GM18498 (cell line): Measurements from ENCODE around the gene MVK.

Experiments used
- ATAC-seq: cut with Tn5 transposase; IDR thresholded peaks from one replicate; pipeline ENCODE4 v1.9.1; 2021; ENCODE audit warnings: mild to moderate bottlenecking, moderate library complexity; ENCODE audit not compliant: unreplicated experiment

Gene MVK

GRCh38 chr12:109563291-109564284, 10.0 kb upstream of the MVK start:
- no peak for ATAC-seq

DNA sequence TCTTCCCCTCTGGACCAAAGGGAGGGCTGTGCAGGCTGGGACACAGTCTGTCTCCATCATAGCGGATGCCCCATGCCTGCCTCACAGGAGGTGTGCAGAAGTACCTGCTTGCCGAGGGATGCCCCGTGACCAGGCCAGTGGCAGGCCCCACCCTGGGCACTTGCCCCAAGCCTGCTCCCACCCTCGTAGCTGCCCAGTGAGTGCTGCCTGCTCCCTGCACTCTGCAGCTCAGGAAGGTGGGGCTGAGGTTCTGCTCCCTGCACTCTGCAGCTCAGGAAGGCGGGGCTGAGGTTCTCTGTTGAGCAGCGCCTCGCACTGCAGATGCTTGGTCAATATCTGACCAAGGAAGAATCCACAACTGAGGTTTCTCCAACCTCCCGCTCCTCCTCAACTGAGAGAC, 7.2 kb upstream of the MVK start:
- ATAC-seq: no peak

DNA sequence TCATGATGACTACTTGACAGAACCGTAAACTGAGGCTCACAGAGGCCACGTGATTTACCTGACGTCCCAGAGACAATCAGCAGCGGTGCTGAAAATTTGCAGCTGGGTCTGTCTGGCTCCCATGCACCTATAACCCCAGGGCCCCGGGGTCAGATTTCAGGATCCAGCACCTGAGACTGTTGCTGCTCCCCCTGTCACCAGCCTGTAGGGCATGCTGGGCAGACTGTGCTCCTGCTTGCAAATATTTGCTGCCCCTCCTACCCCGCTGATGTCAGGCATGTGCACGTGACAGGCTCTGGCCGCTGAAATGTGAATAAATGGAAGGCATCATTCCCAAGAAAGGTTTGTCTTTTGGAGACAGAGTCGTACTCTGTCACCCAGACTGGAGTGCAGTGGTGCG, 6.3 kb upstream of the MVK start:
- ATAC-seq: no peak

DNA sequence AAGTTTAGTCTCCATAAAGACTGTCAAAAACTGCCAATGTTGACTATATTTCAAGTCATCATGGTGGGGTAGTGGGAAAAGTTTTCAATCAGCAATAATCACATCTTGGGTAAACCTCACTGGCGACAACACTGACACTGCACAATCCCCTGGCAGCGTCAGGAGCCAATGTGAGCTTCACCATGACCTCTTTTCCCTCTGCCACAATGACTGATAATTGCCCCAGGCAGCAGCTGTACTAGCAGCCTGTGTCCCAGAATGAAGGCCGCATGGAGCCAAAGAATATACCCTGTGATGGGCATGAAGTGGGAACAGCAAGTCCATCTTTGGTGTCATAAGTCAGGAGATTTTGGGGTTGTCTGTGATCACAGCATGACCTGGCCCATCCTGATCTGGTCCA, 5.6 kb upstream of the MVK start:
- no peak for ATAC-seq

DNA sequence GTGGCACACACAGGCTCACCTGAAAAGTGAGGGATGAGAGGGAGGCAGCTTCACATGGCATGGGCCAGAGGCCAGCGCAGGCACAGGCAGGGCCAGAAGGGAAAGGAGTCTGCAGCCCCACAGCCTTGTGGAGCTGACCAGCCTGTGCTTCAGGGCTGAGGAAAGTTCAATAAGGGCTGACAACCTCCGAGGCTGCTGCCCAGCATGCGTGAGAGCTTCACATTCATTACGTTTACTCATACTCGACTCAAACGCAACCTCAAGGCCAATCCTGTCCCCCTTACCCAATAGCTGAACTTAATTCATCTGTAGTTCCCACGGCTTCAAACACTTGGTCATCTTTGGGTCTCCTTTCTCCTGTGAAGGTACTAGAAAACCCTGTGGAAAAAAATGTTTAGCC, 5.1 kb upstream of the MVK start:
- no peak for ATAC-seq

DNA sequence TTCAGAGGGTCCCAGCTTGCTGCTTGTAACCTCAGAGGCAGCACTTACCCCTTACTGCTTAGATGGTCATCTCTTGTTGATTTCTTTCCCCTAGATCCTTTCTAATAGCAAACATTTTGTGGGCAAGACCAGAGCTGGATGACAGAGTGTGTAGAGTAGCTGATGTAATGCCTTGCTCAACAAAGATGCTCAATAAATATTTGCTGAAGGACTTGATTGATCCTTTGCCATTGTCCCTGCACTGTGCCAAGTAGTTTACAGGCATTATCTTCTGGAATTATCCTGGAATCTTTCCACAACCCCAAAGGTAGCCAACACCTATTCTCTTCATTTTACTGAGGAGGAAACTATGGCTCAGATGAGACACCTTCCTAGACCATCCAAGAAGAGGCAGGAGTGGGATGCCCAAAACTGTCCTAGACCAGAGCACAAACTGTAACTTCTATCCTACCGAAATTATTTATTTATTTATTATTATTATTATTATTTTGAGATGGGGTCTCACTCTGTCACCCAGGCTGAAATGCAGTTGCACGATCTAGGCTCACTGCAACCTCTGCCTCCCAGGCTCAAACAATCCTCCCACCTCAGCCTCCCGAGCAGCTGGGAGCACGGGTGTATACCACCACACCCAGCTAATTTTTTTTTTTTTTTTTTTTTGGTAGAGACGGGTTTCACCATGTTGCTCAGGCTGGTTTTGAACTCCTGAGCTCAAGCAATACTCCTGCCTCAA, 1.7 kb upstream of the MVK start:
- no peak for ATAC-seq

DNA sequence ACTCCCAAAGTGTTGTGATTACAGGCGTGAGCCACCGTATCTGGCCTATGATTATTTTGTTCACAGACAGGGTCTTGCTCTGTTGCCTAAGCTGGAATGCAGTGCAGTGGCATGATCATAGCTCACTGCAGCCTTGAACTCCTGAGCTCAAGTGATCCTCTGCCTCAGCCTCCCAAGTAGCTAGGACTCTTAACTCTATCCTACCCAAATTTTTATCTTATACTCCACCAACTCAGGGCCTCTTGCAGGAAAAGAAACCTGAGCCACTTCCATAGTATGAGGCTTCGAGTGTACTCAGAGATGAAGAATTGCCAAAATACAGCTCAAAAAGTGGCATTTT, 1.1 kb upstream of the MVK start:
- no peak for ATAC-seq

- ATAC-seq: no peak
Observed at GRCh38 chr12:109573914-109574244, 285 bp downstream of the MVK start.

- ATAC-seq: no peak
Observed at GRCh38 chr12:109575683-109576082, 2.1 kb downstream of the MVK start.

- no peak for ATAC-seq
Observed at GRCh38 chr12:109577311-109577710, 3.7 kb downstream of the MVK start.

- ATAC-seq: no peak
Observed at GRCh38 chr12:109578330-109578927, 4.8 kb downstream of the MVK start.

DNA sequence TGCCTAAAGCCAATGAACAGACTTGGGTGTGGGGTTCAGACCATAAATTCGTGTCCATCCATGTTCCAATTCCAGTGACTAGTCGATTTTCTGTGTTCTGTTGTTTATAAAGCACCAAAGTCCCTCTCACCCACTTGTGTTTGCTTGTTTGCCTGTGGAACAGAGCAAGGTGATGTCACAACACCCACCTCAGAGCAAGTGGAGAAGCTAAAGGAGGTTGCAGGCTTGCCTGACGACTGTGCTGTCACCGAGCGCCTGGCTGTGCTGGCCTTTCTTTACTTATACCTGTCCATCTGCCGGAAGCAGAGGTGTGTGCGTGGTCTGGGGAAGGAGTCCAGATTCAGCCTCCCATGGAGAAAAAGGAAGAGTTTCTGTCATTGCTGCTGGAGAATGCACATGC, 6.0 kb downstream of the MVK start:
- no peak for ATAC-seq

DNA sequence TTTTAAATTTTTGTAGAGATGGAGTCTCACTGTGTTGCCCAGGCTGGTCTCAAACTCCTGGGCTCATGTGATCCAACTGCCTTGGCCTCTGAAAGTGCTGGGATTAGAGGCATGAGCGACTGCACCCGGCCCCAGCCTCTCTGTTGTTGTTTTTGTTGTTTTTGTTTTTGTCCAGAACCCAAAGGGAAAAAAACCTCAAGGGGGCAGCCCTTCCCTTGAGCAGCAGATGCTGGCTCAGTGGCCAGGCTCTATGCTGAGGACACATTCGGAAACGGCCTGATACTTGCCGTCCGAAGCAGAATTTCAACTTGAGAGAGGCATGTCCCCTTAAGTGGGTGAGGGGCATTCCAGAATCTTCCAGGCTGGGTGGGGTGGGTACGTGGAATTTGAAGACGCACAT, 6.7 kb downstream of the MVK start:
- no peak for ATAC-seq

- ATAC-seq: no peak
Observed at GRCh38 chr12:109580684-109581333, 7.2 kb downstream of the MVK start.

DNA sequence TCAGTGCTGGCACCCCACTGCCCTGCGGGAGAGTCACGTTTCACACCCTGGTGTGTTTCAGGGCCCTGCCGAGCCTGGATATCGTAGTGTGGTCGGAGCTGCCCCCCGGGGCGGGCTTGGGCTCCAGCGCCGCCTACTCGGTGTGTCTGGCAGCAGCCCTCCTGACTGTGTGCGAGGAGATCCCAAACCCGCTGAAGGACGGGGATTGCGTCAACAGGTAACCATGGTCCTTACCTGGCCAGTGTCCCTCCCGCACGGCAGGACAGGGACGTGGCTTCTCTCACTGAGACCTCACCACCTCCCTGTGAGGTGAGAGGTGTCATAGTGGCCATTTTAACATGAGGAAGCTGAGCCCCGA, 7.7 kb downstream of the MVK start:
- ATAC-seq: no peak

- ATAC-seq: no peak
Observed at GRCh38 chr12:109581856-109582255, 8.3 kb downstream of the MVK start.

DNA sequence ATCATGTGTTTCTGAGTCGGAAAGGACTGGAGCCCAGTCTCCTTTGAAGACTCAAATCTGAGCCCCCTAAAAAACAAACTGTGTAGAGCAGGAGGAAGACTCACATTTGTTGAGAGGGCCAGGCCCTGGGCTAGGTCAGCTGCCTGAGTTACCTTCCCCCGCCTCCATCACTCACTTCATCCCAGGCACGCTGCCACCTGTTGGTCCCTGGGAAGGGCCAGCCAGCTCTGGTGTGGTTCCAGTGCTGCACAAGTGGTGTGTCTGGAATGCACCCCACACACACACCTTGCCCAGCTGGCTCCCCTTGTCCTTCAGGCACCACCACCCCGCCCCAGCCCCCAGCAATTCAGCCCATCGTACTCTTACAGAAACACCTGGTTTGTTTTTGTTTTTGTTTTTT, 9.0 kb downstream of the MVK start:
- no peak for ATAC-seq

- ATAC-seq: no peak
Observed at GRCh38 chr12:109583733-109584132, 10.1 kb downstream of the MVK start.

- no peak for ATAC-seq
Observed at GRCh38 chr12:109586385-109587296, 13.0 kb downstream of the MVK start.

DNA sequence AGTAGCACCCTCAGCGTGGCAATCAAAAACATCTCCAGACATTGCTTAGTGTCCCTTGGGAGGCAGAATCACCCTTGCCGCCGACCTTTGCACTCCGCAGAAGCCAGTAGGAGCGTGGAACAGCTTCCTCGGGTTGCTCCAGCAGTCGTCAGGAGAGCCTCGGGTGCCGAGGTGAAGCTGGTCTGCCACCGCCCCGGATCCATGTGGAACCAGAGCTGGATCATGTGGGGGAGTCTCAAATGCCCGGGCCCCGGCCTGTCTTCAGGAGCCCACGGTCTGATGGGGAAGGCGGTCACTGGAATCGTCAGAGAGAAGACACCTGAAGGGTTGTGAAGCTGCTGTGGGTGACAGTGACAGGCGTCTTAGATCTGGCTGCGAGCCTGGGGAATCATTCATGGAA, 14.3 kb downstream of the MVK start:
- ATAC-seq: no peak
